Aorta (tissue), 5 donors: Measurements from ENCODE around the gene AFF3. TPM values are rescaled to one million over a fixed set of nuclear protein-coding genes. Genes with fewer than 3 reads are reported as not detected.

Source experiments
- ATAC-seq: fragments of 200-7000 bp; cut with Tn5 transposase; one replicate; pipeline ENCODE4 v1.9.1; 2022; ENCODE audit warnings: moderate library complexity; ENCODE audit not compliant: low FRiP score
- DNase-seq, 2 donors: peaks; one replicate each; pipeline ENCODE4 v3.0.0-alpha.2; 2020
- H3K27ac ChIP-seq, 2 donors: one replicate each; pipeline ENCODE4 v1.5.1; 2013; ENCODE audit warnings: low read length in 2 of 2, mild to moderate bottlenecking in 2 of 2, moderate library complexity in 2 of 2, control low read depth in 1 of 2, inconsistent platforms in 1 of 2, low read depth in 1 of 2
- H3K27me3 ChIP-seq, 2 donors: one replicate each; pipeline ENCODE4 v1.6.1; 2013; ENCODE audit warnings: control low read depth in 1 of 2, low read length in 1 of 2, mild to moderate bottlenecking in 1 of 2, moderate library complexity in 1 of 2; ENCODE audit not compliant: insufficient read depth in 2 of 2, control insufficient read depth in 1 of 2
- H3K36me3 ChIP-seq, 2 donors: one replicate each; pipeline ENCODE4 v1.6.1; 2013; ENCODE audit warnings: control low read depth in 1 of 2, low read length in 1 of 2, mild to moderate bottlenecking in 1 of 2; ENCODE audit not compliant: insufficient read depth in 2 of 2, control insufficient read depth in 1 of 2
- H3K4me1 ChIP-seq, 2 donors: one replicate each; pipeline ENCODE4 v1.6.1; 2013; ENCODE audit warnings: low read length in 2 of 2, control low read depth in 1 of 2, mild to moderate bottlenecking in 1 of 2, moderate library complexity in 1 of 2; ENCODE audit not compliant: insufficient read depth in 2 of 2, control insufficient read depth in 1 of 2
- H3K4me3 ChIP-seq, 2 donors: one replicate each; pipeline ENCODE4 v1.5.1; 2013; ENCODE audit warnings: low read length in 2 of 2, control low read depth in 1 of 2, mild to moderate bottlenecking in 1 of 2
- H3K9me3 ChIP-seq: one replicate; pipeline ENCODE4 v1.6.1; 2013; ENCODE audit warnings: mild to moderate bottlenecking, low read length; ENCODE audit not compliant: control insufficient read depth
- WGBS, 2 donors: extraction: QIAGEN DNeasy Blood & Tissue Kit; methylation state at CpG; one replicate each; pipeline ENCODE4 v1.1.7; 2013; 5-methylcytosine and 5-hydroxymethylcytosine counted together
- intact Hi-C, 2 donors: fragments of 100-400 bp; cut with DNase I; formaldehyde crosslinking; loops; one replicate each; pipeline versions ENCODE4 v1.14.2 to v1.15.0; 2022
- polyA plus RNA-seq, 2 donors: library from polyadenylated mRNA; stranded (reverse); fragments of 200-250 nt; gene quantifications; one replicate each; pipeline ENCODE4 v1.2.3, GENCODE V29; 2013
- total RNA-seq, 2 donors: library from RNA; stranded (reverse); fragmentation: NEBNext Ultra II Directional; extraction: Animal tissue kit (Norgen Biotek cat#: 25700); gene quantifications; one replicate each; pipeline ENCODE4 v1.2.1, GENCODE V29; 2021
- donor health status: healthy with polysubstance abuse.
- donor health status: Bipolar disorder and iron deficiency.
- donor health status: DM: no; HTN: no; CAD: no.
- donor health status: DM: no; HTN: no; CAD: no.
- donor health status: DM: yes; HTN: yes; CAD: no.

The AFF3 gene
- total and polyA plus RNA-seq, 4 donors, result 0.25 to 15.7 (median 5.5) TPM

DNA sequence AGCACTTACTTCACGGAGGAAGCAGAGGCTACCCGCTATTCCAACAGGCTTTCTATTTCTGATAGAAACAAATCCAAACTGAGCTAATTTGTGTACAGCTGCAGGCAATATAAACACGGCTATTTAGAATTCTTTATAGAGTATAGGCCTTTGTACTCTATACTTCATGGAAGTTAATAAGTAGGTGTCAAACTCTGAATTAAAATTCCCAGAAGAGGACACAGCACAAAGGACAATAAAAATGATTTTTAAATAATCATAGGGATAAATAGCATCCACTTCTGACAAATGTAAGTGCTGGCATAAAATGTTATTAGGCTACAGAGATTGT, 261.5 kb downstream of the AFF3 start:
- Histone ChIP-seq H3K27me3 (no peaks in the 10 kb centered on the region), H3K4me3 (no peak overlapping the region), H3K9me3 (no peaks in the 10 kb centered on the region), H3K36me3 (no peaks in the 10 kb centered on the region), H3K27ac (no peak overlapping the region), H3K4me1 (peaks cover 0 to 7% of the 10 kb centered on the region in 2 donors)
- DNase-seq (no peak), ATAC-seq (no peak)
- intact Hi-C loops, result no loop called here
- WGBS, 2 donors, result 98% methylated on average over 3 of the region's 3 CpGs

- ATAC-seq (no peak), DNase-seq (peak in 1 of 2 donors; percentile 64)
- H3K4me1 ChIP-seq, result peaks cover 0 to 7% of the 10 kb centered on the region in 2 donors
- no peaks in the 10 kb centered on the region for H3K36me3 ChIP-seq
- intact Hi-C loops, result no loop called here
- H3K27me3 ChIP-seq, result no peaks in the 10 kb centered on the region
- no peak overlapping the region for H3K4me3 ChIP-seq
- WGBS, 2 donors, result 95 to 96% methylated on average over 16 of the region's 16 CpGs
- H3K9me3 ChIP-seq, result no peaks in the 10 kb centered on the region
- H3K27ac ChIP-seq, result no peak overlapping the region
Observed at GRCh38 chr2:99880148-99880963, 262.0 kb downstream of the AFF3 start.

GRCh38 chr2:99879481-99879880, 262.9 kb downstream of the AFF3 start:
- no peaks in the 10 kb centered on the region for H3K9me3 ChIP-seq
- H3K36me3 ChIP-seq, result no peaks in the 10 kb centered on the region
- intact Hi-C loops, result no loop called here
- H3K4me1 ChIP-seq, result peaks cover 0 to 7% of the 10 kb centered on the region in 2 donors
- WGBS, 2 donors, result 6 to 7% methylated on average over 4 of the region's 4 CpGs
- H3K27me3 ChIP-seq, result no peaks in the 10 kb centered on the region
- H3K4me3 ChIP-seq, result no peak overlapping the region
- H3K27ac ChIP-seq, result no peak overlapping the region
- no peak for ATAC-seq
- no peak for DNase-seq

DNA sequence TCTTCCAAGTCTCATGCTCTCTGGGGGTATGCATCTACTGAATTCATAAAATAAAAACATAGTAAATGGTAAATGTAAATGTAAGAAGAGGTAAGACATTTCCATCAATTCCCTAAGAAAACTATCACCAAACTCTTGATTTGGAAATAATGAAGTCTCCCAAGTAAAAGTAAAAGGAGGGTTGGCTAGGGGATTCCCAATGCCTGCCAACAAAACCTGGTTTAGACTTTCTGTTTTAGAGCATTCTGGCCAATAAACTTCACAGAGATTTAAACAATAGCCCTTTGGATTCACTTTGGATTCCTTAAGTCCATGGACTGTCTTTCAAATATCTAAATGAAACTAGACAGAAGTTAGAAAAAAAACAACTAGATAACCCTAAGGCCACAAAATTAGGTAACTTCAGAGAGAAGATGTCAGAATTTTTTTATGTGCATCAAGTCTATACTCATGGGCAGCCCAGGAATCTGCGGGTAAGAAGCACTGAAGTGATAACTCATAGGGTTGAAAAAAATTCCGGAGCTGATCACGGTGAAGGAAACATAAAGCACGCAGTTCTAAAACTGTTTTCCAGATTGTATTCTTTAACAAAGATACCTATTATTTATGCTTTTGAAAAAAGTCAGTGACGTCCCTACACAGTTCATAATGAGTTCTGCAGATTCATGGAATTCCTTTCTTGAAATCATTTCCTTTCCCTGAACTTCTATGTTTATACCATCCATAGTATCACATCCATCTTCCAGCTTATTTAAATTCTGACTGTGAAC, 263.6 kb downstream of the AFF3 start:
- no peaks in the 10 kb centered on the region for H3K36me3 ChIP-seq
- H3K9me3 ChIP-seq, result no peaks in the 10 kb centered on the region
- H3K27me3 ChIP-seq, result no peaks in the 10 kb centered on the region
- ATAC-seq, result no peak
- peaks cover 0 to 7% of the 10 kb centered on the region in 2 donors for H3K4me1 ChIP-seq
- H3K27ac ChIP-seq, result no peak overlapping the region
- no peak for DNase-seq
- WGBS, 2 donors, result 64 to 70% methylated on average over 5 of the region's 5 CpGs
- intact Hi-C loops, result no loop called here
- no peak overlapping the region for H3K4me3 ChIP-seq

DNA sequence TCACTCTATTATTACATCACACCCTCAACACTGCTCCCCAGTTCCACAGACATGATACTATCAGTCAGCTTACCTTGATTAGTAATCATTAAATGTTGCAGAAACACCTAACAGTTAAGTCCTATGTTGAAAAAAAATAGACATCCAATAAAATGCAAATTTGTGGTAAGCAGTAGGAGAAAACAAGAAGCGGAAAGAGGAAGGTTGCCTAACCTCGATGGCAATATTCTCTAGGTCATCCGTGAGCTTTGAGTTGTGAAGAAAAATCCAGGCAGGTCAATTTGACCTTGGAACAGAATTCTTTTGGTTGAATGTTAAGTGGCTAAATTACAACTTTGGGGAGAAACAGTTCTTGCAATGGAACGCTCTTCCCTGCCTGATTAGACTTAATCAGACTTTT, 264.4 kb downstream of the AFF3 start:
- DNase-seq, result no peak
- intact Hi-C loops, result no loop called here
- WGBS, 2 donors, result 94 to 97% methylated on average over 4 of the region's 4 CpGs

DNA sequence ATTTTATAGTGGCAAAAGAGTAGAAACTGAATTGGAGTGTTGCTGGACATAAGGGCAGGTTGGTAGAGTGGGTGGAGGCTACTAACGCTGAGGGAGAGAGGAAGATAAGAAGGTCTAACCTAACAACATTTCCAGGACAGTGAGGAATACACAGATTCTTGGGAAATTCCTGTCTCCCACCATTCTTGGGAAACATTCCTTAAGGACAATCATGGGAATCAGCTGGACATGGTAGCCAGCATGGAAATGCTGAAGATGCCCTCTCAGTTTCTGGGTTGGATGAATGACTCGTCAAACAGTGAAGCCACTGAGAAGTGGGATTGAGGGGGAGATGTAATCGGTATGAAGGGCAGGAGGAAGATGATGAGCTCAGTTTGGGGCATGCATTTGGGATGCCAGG, 265.4 kb downstream of the AFF3 start:
- WGBS, 2 donors, result 98% methylated on average over 3 of the region's 3 CpGs
- Histone ChIP-seq H3K27ac (no peak overlapping the region), H3K4me1 (peaks cover 0 to 3% of the 10 kb centered on the region in 2 donors), H3K9me3 (no peaks in the 10 kb centered on the region), H3K27me3 (no peaks in the 10 kb centered on the region), H3K36me3 (no peaks in the 10 kb centered on the region), H3K4me3 (no peak overlapping the region)
- ATAC-seq (no peak), DNase-seq (no peak)
- intact Hi-C loops, result no loop called here

More for the DNA sequence above, 264.4 kb downstream of the AFF3 start:
- Histone ChIP-seq H3K4me1 (peaks cover 0 to 7% of the 10 kb centered on the region in 2 donors), H3K27ac (no peak overlapping the region), H3K36me3 (no peaks in the 10 kb centered on the region), H3K27me3 (no peaks in the 10 kb centered on the region), H3K9me3 (no peaks in the 10 kb centered on the region), H3K4me3 (no peak overlapping the region)
- ATAC-seq, result no peak

DNA sequence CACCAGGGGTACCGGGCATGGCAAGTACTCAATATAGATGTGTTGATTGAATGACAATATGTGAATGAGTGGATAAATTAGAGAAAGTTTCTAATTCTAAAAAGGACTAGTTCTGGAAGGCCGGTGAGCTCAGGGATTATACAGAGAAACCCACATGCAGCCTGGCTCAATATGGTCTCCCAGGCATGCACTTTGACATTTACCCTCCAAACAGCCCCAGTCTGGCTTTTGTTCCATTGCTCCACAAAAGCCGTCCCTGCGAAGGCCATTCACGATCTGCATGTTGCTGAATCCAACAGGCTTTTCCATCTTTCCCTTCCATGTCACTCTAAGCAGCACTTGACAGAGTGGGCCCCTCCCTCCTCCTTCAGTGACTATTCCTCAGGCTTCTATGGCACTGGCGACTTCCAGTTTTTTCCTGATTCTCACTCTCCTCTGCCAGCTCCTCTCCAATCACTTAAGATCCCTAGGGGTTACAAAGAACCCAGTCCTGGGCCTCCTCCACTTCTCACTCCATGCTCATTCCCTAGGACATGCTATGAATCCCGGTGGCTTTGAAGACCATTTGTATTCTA, 266.7 kb downstream of the AFF3 start:
- intact Hi-C loops, result no loop called here
- no peak overlapping the region for H3K27ac ChIP-seq

GRCh38 chr2:99868260-99868659, 274.1 kb downstream of the AFF3 start:
- intact Hi-C loops, result no loop called here
- no peaks in the 10 kb centered on the region for H3K9me3 ChIP-seq
- no peak for ATAC-seq
- H3K4me3 ChIP-seq, result no peak overlapping the region
- 96 to 97% methylated on average over 4 of the region's 4 CpGs for WGBS, 2 donors
- no peaks in the 10 kb centered on the region for H3K27me3 ChIP-seq
- H3K36me3 ChIP-seq, result no peaks in the 10 kb centered on the region
- no peak overlapping the region for H3K27ac ChIP-seq
- peaks cover 0 to 5% of the 10 kb centered on the region in 2 donors for H3K4me1 ChIP-seq
- no peak for DNase-seq

More for the DNA sequence above, 266.7 kb downstream of the AFF3 start:
- ATAC-seq, result no peak
- H3K4me3 ChIP-seq, result no peak overlapping the region
- no peaks in the 10 kb centered on the region for H3K36me3 ChIP-seq
- H3K9me3 ChIP-seq, result no peaks in the 10 kb centered on the region
- DNase-seq, result no peak
- WGBS, 2 donors, result 95% methylated on average over 7 of the region's 7 CpGs
- peaks cover 0 to 2% of the 10 kb centered on the region in 2 donors for H3K4me1 ChIP-seq
- H3K27me3 ChIP-seq, result no peaks in the 10 kb centered on the region
